WTC11 (cell line): ENCODE measurements around the gene TSEN54.

Experiments used
- CTCF ChIP-seq: fragments of 200-600 bp; IDR thresholded peaks from 2 replicates; pipeline ENCODE4 v1.8.0; 2022; ENCODE audit warnings: antibody characterized with exemption
- E2F5 ChIP-seq: sonication (generic); formaldehyde crosslinking; IDR thresholded peaks from 2 replicates; pipeline ENCODE4 v1.8.1; 2022; ENCODE audit warnings: mild to moderate bottlenecking, moderate library complexity, missing genetic modification reagents
- USF2 ChIP-seq: sonication (generic); formaldehyde crosslinking; IDR thresholded peaks from 2 replicates; pipeline ENCODE4 v1.8.1; 2023; ENCODE audit warnings: mild to moderate bottlenecking, missing genetic modification reagents, moderate library complexity
- TF ChIP-seq, protein P1 (sequence below): sonication (generic); formaldehyde crosslinking; IDR thresholded peaks from 2 replicates; pipeline ENCODE4 v1.8.1; 2022; ENCODE audit warnings: low read depth, mild to moderate bottlenecking, moderate library complexity, missing genetic modification reagents, borderline replicate concordance
- TF ChIP-seq, protein P2 (sequence below): sonication (generic); formaldehyde crosslinking; IDR thresholded peaks from 2 replicates; pipeline ENCODE4 v1.8.0; 2022; ENCODE audit warnings: mild to moderate bottlenecking, missing genetic modification reagents

- TF ChIP-seq, protein P1, sequence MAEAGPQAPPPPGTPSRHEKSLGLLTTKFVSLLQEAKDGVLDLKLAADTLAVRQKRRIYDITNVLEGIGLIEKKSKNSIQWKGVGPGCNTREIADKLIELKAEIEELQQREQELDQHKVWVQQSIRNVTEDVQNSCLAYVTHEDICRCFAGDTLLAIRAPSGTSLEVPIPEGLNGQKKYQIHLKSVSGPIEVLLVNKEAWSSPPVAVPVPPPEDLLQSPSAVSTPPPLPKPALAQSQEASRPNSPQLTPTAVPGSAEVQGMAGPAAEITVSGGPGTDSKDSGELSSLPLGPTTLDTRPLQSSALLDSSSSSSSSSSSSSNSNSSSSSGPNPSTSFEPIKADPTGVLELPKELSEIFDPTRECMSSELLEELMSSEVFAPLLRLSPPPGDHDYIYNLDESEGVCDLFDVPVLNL (CRISPR knock-in tag) = no peak
- TF ChIP-seq USF2 (CRISPR knock-in tag) (no peak), E2F5 (CRISPR knock-in tag) (no peak), CTCF (no peak)
- TF ChIP-seq, protein P2, sequence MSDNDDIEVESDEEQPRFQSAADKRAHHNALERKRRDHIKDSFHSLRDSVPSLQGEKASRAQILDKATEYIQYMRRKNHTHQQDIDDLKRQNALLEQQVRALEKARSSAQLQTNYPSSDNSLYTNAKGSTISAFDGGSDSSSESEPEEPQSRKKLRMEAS (CRISPR knock-in tag) = no peak
These were observed 49.3 kb downstream of the TSEN54 start for GRCh38 chr17:75565618-75566017.
